PFSK-1 (cell line): ENCODE results near the gene GMPPA.

Experiments used
- FOXP2 ChIP-seq: optimal IDR thresholded peaks from 2 replicates; pipeline ENCODE3; 2011; ENCODE audit warnings: borderline replicate concordance, control low read depth, inconsistent platforms; ENCODE audit not compliant: insufficient read depth; ENCODE audit errors: extremely low read length, extremely low read depth
- POLR2AphosphoS5 ChIP-seq: IDR thresholded peaks from 2 replicates; pipeline ENCODE4 v1.6.1; 2012; ENCODE audit warnings: low read depth, mild to moderate bottlenecking, control low read depth, low read length, moderate library complexity
- REST ChIP-seq, 2 experiments: IDR thresholded peaks; 2 replicates each; pipeline versions ENCODE4 v1.6.1 to v1.8.0; 2011 to 2012; ENCODE audit warnings: low read depth in 2 of 2, low read length in 2 of 2, control low read depth in 1 of 2, inconsistent platforms in 1 of 2, mild to moderate bottlenecking in 1 of 2, moderate library complexity in 1 of 2; ENCODE audit not compliant: insufficient read depth in 1 of 2
- SIN3A ChIP-seq: IDR thresholded peaks from 2 replicates; pipeline ENCODE4 v1.6.1; 2012; ENCODE audit warnings: mild to moderate bottlenecking, low read length, moderate library complexity, borderline replicate concordance; ENCODE audit not compliant: insufficient read depth
- TAF1 ChIP-seq: IDR thresholded peaks from 2 replicates; pipeline ENCODE4 v1.6.1; 2012; ENCODE audit warnings: low read length, control low read depth, borderline replicate concordance; ENCODE audit not compliant: insufficient read depth

The GMPPA gene

GRCh38 chr2:219472629-219473187, 26.0 kb upstream of the GMPPA start:
- no peak for TF ChIP-seq FOXP2
- TF ChIP-seq POLR2AphosphoS5: no peak
- TF ChIP-seq TAF1: no peak
- TF ChIP-seq REST (IDR thresholded peaks at IDR 0.05; ENCODE audit: insufficient read depth in 1 of 2, low read depth in 2 of 2, low read length in 2 of 2): no peak
- no peak for TF ChIP-seq SIN3A

GRCh38 chr2:219473511-219473910, 25.2 kb upstream of the GMPPA start:
- TF ChIP-seq TAF1 (no peak), REST (IDR thresholded peaks at IDR 0.05; ENCODE audit: insufficient read depth in 1 of 2, low read depth in 2 of 2, low read length in 2 of 2) (no peak), POLR2AphosphoS5 (no peak), SIN3A (no peak), FOXP2 (no peak)

- no peak for TF ChIP-seq REST (IDR thresholded peaks at IDR 0.05; ENCODE audit: insufficient read depth in 1 of 2, low read depth in 2 of 2, low read length in 2 of 2)
- TF ChIP-seq POLR2AphosphoS5: no peak
- no peak for TF ChIP-seq SIN3A
These were observed 24.2 kb upstream of the GMPPA start for GRCh38 chr2:219474285-219475060.

GRCh38 chr2:219475278-219475677, 23.4 kb upstream of the GMPPA start:
- no peak for TF ChIP-seq TAF1
- TF ChIP-seq FOXP2: no peak
- no peak for TF ChIP-seq POLR2AphosphoS5
- TF ChIP-seq REST (IDR thresholded peaks at IDR 0.05; ENCODE audit: insufficient read depth in 1 of 2, low read depth in 2 of 2, low read length in 2 of 2): no peak
- no peak for TF ChIP-seq SIN3A
